Measurements from ENCODE around the gene ASIC5.
"Not testable (repeated sequence)": the region's sequence is repeated elsewhere in the genome, so short reads cannot be mapped to it uniquely, and the experiment has no call there.

ASIC5 gene

DNA sequence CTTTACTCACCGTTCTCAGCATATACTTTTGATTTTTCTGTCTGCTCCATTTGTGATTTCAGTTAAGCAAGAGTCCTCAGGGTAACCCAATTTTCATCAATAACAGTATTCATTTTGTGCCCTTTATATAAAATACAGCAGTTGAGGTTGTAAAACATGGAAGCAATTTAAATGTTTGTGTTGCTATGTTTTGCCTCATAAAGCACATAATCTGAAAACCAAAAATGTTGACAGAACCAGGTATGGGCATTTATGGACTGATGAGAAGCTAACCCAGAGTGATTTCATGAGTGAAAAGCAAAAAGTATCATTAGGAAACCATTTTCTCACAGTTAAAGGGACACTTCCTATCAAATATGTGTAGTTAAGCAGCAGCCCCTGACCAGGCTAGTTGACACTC is at the start of gene ASIC5:
TSS of gene ASIC5 (minus strand) at position 101 of the 400 bp plus-strand sequence. CDS start at position 50, 51 bp downstream.
- no peak for DNase-seq

- no peak for DNase-seq
These were observed 48.7 kb upstream of the ASIC5 start for GRCh38 chr4:155914782-155915181.

DNA sequence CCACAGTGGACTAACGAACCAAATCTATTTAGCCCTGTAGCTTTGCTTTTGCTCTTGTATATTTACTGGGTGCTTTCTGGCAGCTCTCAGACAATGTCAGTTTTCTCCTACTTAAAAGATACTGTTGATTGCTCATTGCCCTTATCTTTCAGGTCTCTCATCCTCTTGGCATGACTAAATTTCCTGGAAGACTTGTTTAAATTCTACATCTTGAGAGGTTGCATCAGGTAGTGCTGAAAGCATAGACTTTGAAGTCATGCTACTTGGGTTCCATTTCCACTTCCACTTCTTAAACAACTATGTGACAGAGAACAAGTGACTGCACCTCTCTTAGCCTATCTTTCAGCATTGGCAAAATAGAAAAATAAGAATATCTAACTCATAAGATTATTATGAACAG is 45.8 kb upstream of the ASIC5 start:
- DNase-seq, result no peak

- no peak for DNase-seq
These were observed 43.6 kb upstream of the ASIC5 start for GRCh38 chr4:155909615-155910226.

GRCh38 chr4:155908187-155909139 is 42.4 kb upstream of the ASIC5 start:
- no peak for DNase-seq

DNA sequence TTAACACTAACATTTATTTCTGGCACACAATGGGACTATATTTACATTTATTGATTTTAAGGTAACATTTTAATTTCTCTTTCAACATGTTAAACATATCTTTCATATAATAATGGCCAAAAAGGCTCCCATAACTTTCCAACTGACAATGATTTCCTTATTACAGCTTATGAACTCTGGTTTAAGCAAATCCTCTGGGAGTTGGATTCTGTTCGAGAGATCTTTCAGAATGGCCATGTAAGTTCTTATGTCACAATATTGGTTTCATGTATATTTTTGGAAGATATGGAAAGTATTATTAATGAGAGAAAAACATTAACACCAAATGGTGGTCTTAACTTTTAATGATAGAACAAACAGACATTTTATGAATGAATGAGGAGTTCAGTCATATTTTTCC is 41.5 kb upstream of the ASIC5 start:
- DNase-seq, result no peak

- DNase-seq, result peak; percentile 11
These were observed 40.6 kb upstream of the ASIC5 start for GRCh38 chr4:155906554-155907247.

GRCh38 chr4:155904331-155904730 is 38.3 kb upstream of the ASIC5 start:
- no peak for DNase-seq

DNA sequence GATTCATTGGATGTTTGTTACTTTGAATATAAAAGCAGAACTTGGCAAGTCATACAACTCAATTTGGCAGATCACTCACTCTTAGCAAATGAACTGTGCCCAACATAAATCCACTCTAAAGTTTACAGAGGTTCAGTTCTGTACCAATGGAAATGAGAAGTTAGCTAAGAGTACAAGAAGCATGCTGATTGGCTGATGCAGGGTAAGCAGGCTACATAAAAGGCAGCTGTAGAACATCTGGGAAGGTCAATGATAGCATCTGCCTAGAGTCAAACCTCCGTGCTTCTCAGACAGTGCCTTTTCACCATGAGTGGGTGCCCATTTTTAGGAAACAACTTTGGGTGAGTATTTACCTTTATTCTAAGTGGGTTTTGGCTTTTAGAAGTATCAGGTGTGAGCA is 37.4 kb upstream of the ASIC5 start, which contains the start of gene TDO2:
TSS of gene TDO2 (plus strand) at position 244 of the 400 bp plus-strand sequence. CDS start at position 307, 63 bp downstream.
- DNase-seq, result no peak

- no peak for DNase-seq
These were observed 34.9 kb upstream of the ASIC5 start for GRCh38 chr4:155901013-155901412.

DNA sequence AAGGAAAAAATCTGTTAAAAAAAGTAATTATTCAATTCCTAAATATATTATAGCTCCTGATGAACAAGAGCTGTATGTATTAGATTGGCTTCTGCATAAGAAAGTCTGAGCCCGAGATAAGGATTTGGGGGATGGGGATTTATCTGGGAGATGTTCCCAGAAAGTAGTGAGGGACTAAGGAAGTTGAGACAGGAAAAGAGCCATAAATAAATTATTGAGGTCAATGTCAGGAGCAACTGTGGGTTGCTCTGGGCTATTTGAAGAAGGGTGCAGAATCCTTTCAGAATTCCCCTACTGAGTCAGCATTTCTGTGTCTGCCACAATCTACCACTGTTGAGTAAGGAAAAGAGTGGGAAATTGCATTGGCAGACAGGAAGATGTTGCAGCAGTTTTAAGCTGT is 34.3 kb upstream of the ASIC5 start:
- no peak for DNase-seq

DNA sequence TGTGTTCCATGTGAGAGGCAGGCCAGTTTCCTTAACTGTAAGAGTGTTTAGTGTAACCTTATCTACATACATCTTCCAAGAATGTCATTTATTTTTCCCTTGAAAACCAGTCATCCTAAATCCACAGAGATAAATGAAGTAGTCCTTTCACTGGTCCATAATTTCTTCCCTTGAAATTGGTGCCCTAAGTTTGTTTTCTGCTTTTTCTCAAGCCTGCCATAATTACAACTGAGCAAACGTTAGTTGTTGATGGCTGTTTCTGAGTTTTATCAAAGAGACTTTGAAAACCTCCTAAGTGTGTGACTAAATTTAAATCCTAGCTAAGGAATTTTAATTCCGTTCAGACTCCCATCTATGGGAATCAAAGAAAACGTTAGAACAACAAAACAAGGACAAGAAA is 33.8 kb upstream of the ASIC5 start:
- DNase-seq, result no peak

DNA sequence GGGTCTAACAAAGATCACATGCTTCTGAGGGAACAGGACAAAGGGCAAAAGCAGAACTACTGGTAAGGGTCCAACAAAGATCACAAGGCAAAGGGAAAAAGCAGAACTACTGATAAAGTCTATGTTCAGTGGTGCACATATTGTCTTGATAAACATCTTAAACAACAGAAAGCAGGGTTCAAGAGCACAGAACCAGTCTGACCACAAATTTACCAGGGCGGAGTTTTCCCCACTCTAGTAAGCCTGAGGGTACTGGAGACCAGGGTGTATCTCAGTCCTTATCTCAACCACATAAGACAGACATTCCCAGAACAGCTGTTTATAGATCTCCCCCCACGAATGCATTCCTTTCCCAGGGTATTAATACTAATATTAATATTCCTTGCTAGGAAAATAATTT is 32.3 kb upstream of the ASIC5 start:
- DNase-seq, result not testable (repeated sequence)

- no peak for DNase-seq
These were observed 25.0 kb upstream of the ASIC5 start for GRCh38 chr4:155891058-155891457.

DNA sequence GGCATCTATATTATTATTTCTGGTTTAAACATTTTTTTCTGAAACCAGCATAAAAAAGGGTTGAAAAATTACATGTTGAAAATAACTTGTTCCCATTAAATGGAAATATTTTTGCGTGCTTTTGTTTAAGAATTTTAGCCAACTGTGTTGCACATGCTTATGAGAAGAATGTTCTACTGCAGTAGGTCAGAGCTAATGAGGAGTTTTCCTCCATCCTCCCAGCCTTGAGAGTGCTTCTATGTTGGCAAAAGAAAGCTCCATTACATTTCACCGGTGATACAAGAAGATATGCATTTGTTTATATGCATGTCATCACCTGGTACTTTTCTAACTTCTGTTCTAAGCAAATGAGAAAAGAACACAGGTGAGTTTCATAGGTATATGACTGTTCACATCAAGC is 23.9 kb upstream of the ASIC5 start:
- DNase-seq, result no peak

DNA sequence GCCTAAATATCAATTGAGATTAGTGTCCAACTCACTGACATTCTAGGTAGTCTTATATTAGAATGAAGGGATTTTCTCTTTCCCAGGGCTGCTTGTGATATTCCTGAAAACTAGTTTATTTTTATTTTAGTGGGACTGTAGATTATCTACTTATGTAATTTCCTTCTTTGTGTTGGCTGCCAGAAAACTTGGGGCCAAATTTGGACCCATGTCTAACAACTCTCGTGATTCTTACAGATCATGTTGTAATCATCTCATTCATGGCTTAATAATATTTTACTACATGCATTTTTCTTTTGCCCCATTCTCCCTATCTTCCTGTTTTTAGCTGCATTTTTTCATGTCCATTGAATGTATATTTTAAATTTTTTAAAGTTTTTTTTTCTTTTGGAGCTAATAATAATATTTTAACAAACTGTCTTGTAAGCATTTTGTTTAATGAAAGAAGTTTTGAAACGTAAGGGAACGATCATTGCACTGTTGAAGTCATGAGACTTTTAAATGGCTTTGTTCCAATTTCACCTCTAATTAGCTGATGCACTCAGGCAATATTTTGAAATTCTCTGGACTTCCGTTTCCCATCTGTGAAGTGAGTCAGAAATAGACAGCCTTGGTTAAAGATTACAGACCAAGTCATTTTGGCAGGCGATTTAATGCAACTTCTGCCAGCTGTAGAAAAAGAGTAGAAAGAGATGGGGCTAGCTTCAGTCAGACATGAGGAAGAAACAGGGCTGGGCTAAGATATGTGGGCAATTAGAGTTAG is 23.1 kb upstream of the ASIC5 start:
- no peak for DNase-seq

GRCh38 chr4:155887847-155888570 is 21.9 kb upstream of the ASIC5 start:
- DNase-seq, result no peak

- DNase-seq, result no peak
These were observed 21.0 kb upstream of the ASIC5 start for GRCh38 chr4:155887045-155887444.

DNA sequence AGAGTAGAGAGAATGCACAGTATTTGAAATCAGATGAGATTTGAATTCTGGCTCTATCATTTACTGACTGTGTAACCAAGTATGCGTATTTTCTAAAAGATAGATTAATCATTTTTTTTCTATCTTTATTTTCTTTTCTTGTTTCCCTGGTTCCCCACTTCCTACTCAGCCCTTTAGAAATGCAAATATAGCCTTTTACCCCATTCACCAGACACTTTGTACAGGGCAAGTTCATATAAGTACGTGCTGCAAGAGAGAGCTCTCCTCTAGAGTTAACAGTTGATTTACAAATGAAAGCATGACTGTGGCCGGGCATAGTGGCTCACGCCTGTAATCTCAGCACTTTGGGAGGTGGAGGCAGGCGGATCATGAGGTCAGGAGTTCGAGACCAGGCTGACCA is 19.6 kb upstream of the ASIC5 start:
- DNase-seq, result no peak

- DNase-seq, result no peak
These were observed 17.8 kb upstream of the ASIC5 start for GRCh38 chr4:155883895-155884294.

- no peak for DNase-seq
These were observed 15.5 kb upstream of the ASIC5 start for GRCh38 chr4:155881555-155881954.

GRCh38 chr4:155879767-155880166 is 13.7 kb upstream of the ASIC5 start:
- DNase-seq, result no peak
